K562 (cell line): ENCODE data around the gene RYR3. TPM values are rescaled to one million over a fixed set of nuclear protein-coding genes. Genes with fewer than 3 reads are reported as not detected.

Source experiments
- ATAC-seq: fragments of 200-7000 bp; cut with Tn5 transposase; 3 replicates; pipeline ENCODE4 v1.9.1; 2020; ENCODE audit warnings: moderate library complexity
- BruUV-seq: library from RNA; stranded (reverse); fragments of 400-500 nt; replicated peaks from 2 replicates; lab custom pipeline; 2021; lab: Mats Ljungman, UMichigan
- CTCF ChIA-PET: fragments of 300-600 bp; formaldehyde crosslinking; extraction: SDS; loops from one replicate; lab custom pipeline; 2021; ENCODE audit warnings: low intra/inter-chr PET ratio; lab: Yijun Ruan, JAX
- POLR2A ChIA-PET: fragments of 300-600, 350-650 bp; sonication (Branson Sonifier 250); formaldehyde crosslinking; extraction: SDS; loops from one replicate; lab custom pipeline; 2021; ENCODE audit warnings: antibody characterized with exemption, inconsistent platforms; lab: Yijun Ruan, JAX
- DNase-seq, 4 experiments: peaks; one replicate each; pipeline versions ENCODE4 v3.0.0 to v3.0.0-alpha.2; 2011 to 2018; ENCODE audit warnings: low spot score in 3 of 4, mixed read lengths in 3 of 4; ENCODE audit errors: extremely low read depth in 1 of 4
- FAIRE-seq: peaks from 2 replicates; lab custom pipeline; 2011; peaks lifted over from hg19 to GRCh38; lab: Jason Lieb, UNC
- H2AFZ ChIP-seq: 2 replicates; pipeline ENCODE4 v1.6.0; 2011; ENCODE audit warnings: low read depth, low read length, control low read depth, inconsistent platforms
- H3K27ac ChIP-seq: fragments of 200-600 bp; 3 replicates; pipeline ENCODE4 v1.8.0; 2011; ENCODE audit warnings: low read depth, mild to moderate bottlenecking, control low read depth, inconsistent platforms, low read length, moderate library complexity, mixed read lengths; ENCODE audit errors: extremely low read depth
- H3K27me3 ChIP-seq, 2 experiments: fragments of 300-600 bp in 1 of 2; 2 replicates in 1 of 2; 3 replicates in 1 of 2; pipeline versions ENCODE4 v1.6.0 to v1.8.0; 2011; ENCODE audit warnings: inconsistent platforms in 2 of 2, low read length in 2 of 2, mild to moderate bottlenecking in 1 of 2, mixed read lengths in 1 of 2, moderate library complexity in 1 of 2; ENCODE audit not compliant: control insufficient read depth in 2 of 2, insufficient read depth in 2 of 2
- H3K36me3 ChIP-seq: fragments of 300-600 bp; 3 replicates; pipeline ENCODE4 v1.8.0; 2011; ENCODE audit warnings: mild to moderate bottlenecking, low read length, inconsistent platforms; ENCODE audit not compliant: control insufficient read depth, insufficient read depth
- H3K4me1 ChIP-seq, 2 experiments: fragments of 200-600 bp in 1 of 2; replicated peaks in 1 of 2; 2 replicates in 1 of 2; 3 replicates in 1 of 2; pipeline versions ENCODE4 v1.5.1 to v1.8.0; 2011; ENCODE audit warnings: inconsistent platforms in 2 of 2, low read length in 2 of 2, mild to moderate bottlenecking in 1 of 2, mixed read lengths in 1 of 2, moderate library complexity in 1 of 2; ENCODE audit not compliant: control insufficient read depth in 2 of 2, insufficient read depth in 2 of 2
- H3K4me2 ChIP-seq: 2 replicates; pipeline ENCODE4 v1.6.1; 2011; ENCODE audit warnings: low read length, control low read depth, inconsistent platforms, mixed read lengths; ENCODE audit not compliant: insufficient read depth
- H3K4me3 ChIP-seq: fragments of 200-600 bp; sonication (generic), shearing (Covaris generic); 2 replicates; pipeline ENCODE4 v1.5.1; 2016; ENCODE audit warnings: control low read depth, inconsistent platforms
- H3K79me2 ChIP-seq: fragments of 200-600 bp; 3 replicates; pipeline ENCODE4 v1.8.0; 2011; ENCODE audit warnings: low read length, inconsistent platforms; ENCODE audit not compliant: control insufficient read depth, insufficient read depth
- H3K9ac ChIP-seq, 2 experiments: 2 replicates each; pipeline versions ENCODE4 v1.6.0 to v1.6.1; 2011; ENCODE audit warnings: low read depth in 2 of 2, low read length in 2 of 2, control low read depth in 1 of 2, inconsistent platforms in 1 of 2, mild to moderate bottlenecking in 1 of 2, mixed read lengths in 1 of 2; ENCODE audit not compliant: insufficient read depth in 1 of 2
- H3K9me1 ChIP-seq: one replicate; pipeline ENCODE4 v1.6.0; 2011; ENCODE audit warnings: inconsistent platforms, mild to moderate bottlenecking, low read length, moderate library complexity; ENCODE audit not compliant: control insufficient read depth, insufficient read depth
- H3K9me3 ChIP-seq: replicated peaks from 2 replicates; pipeline ENCODE4 v1.5.1; 2011; ENCODE audit warnings: low read depth, low read length, inconsistent platforms; ENCODE audit not compliant: control insufficient read depth, insufficient read depth
- H4K20me1 ChIP-seq: replicated peaks from 2 replicates; pipeline ENCODE4 v1.6.1; 2011; ENCODE audit warnings: low read length, inconsistent platforms, mixed read lengths; ENCODE audit not compliant: control insufficient read depth, insufficient read depth
- CGGBP1 ChIP-seq: fragments of 250-450 bp; sonication (Bioruptor Pico); IDR thresholded peaks from 2 replicates; pipeline ENCODE4 v1.9.0; 2021; ENCODE audit warnings: mild to moderate bottlenecking
- CREB5 ChIP-seq: fragments of 250-450 bp; sonication (Bioruptor Pico); IDR thresholded peaks from 2 replicates; pipeline ENCODE4 v1.5.0; 2020; ENCODE audit warnings: mild to moderate bottlenecking
- KAT8 ChIP-seq: fragments of 450-650 bp; IDR thresholded peaks from 2 replicates; pipeline ENCODE4 v1.6.1; 2016; ENCODE audit warnings: low read depth, mild to moderate bottlenecking
- LCOR ChIP-seq: sonication (generic); formaldehyde crosslinking; IDR thresholded peaks from 2 replicates; pipeline ENCODE4 v1.8.0; 2022; ENCODE audit warnings: mild to moderate bottlenecking, missing genetic modification reagents
- MECOM ChIP-seq: fragments of 250-450 bp; sonication (Bioruptor Pico); IDR thresholded peaks from 2 replicates; pipeline ENCODE4 v1.8.0; 2022; ENCODE audit warnings: inconsistent platforms
- MXD1 ChIP-seq: fragments of 250-450 bp; sonication (Bioruptor Pico); IDR thresholded peaks from 2 replicates; pipeline ENCODE4 v1.8.0; 2021; ENCODE audit warnings: borderline replicate concordance, mild to moderate bottlenecking, moderate library complexity; ENCODE audit not compliant: poor library complexity, severe bottlenecking
- PTRF ChIP-seq: fragments of 450-650 bp; IDR thresholded peaks from 2 replicates; pipeline ENCODE4 v1.6.1; 2016; ENCODE audit warnings: mild to moderate bottlenecking, missing genetic modification characterization, missing compliant biosample characterization
- ZFX ChIP-seq: sonication (generic); formaldehyde crosslinking; IDR thresholded peaks from 2 replicates; pipeline ENCODE4 v1.8.0; 2022; ENCODE audit warnings: mild to moderate bottlenecking, missing genetic modification reagents, moderate library complexity
- WGBS: fragments of 100-300 bp; shearing (Covaris generic); methylation state at CpG from one replicate; pipeline ENCODE4 v1.1.6; 2016; ENCODE audit warnings: low coverage, mixed read lengths; ENCODE audit not compliant: insufficient coverage; ENCODE audit errors: missing lambda C conversion rate; 5-methylcytosine and 5-hydroxymethylcytosine counted together
- in situ Hi-C: fragments of 300-500 bp; cut with MboI; formaldehyde crosslinking; loops from 4 replicates; pipeline ENCODE4 v1.15.0; 2018; ENCODE audit warnings: inconsistent platforms, mixed read lengths
- intact Hi-C: fragments of 100-400 bp; cut with micrococcal nuclease; formaldehyde crosslinking; loops from 2 replicates; pipeline ENCODE4 v1.14.2; 2022
- polyA plus RNA-seq, 8 experiments: library from polyadenylated mRNA; depleted of rRNA in 4 of 8; stranded (reverse) in 5 of 8; unstranded in 3 of 8; fragments of >200 nt; fragmentation: Nextera tagmentation in 2 of 8; fragmentation: Illumina TruSeq in 1 of 8; extraction: Ambion mirVana in 2 of 8; extraction: Trizol in 1 of 8; gene quantifications; 2 replicates each; pipeline versions ENCODE4 v1.2.1 to v1.2.3, GENCODE V29; 2011 to 2014; ENCODE audit warnings: inconsistent platforms in 1 of 8, missing spikeins in 1 of 8
- total RNA-seq, 7 experiments: library from RNA; depleted of rRNA in 6 of 7; stranded (reverse); fragments of >200 nt in 6 of 7; fragmentation: Illumina TruSeq in 2 of 7; extraction: Trizol in 2 of 7; gene quantifications; 2 replicates each; pipeline versions ENCODE4 v1.2.1 to v1.2.3, GENCODE V29; 2011 to 2021; ENCODE audit warnings: low replicate concordance in 1 of 7
- TF ChIP-seq, protein P1 (sequence below): fragments of 450-650 bp; formaldehyde crosslinking; IDR thresholded peaks from 2 replicates; pipeline ENCODE4 v1.4.0; 2020; ENCODE audit warnings: mild to moderate bottlenecking, moderate library complexity

The RYR3 gene
- total and polyA plus RNA-seq, 9 of the 15 experiments (the other 6 are each of a cell fraction or from before 2014, with no cell fraction given) = 0.04 TPM; not detected in 8

- H3K4me1 ChIP-seq = no peaks in the 10 kb centered on the region
- no peaks in the 10 kb centered on the region for H3K9me3 ChIP-seq
- H3K4me2 ChIP-seq = no peak overlapping the region
- H3K27ac ChIP-seq = no peak overlapping the region
- no peaks in the 10 kb centered on the region for H4K20me1 ChIP-seq
- no peak overlapping the region for H3K9ac ChIP-seq
- 0% methylated on average over 2 of the region's 2 CpGs for WGBS
- TF ChIP-seq MECOM (CRISPR knock-in tag) = no peak
- no peak for TF ChIP-seq CREB5 (CRISPR knock-in tag)
- no peak overlapping the region for H2AFZ ChIP-seq
- in situ Hi-C loops (no loop called here), intact Hi-C loops (no loop called here)
- BruUV-seq = no TSS peak
- ATAC-seq = no peak
- no peaks in the 10 kb centered on the region for H3K36me3 ChIP-seq
- H3K9me1 ChIP-seq = no peaks in the 10 kb centered on the region
- no peaks in the 10 kb centered on the region for H3K79me2 ChIP-seq
- no peaks in the 10 kb centered on the region for H3K27me3 ChIP-seq
- FAIRE-seq = no peak
- CTCF ChIA-PET = no interaction called here
- no peak for DNase-seq
- no peak overlapping the region for H3K4me3 ChIP-seq
- POLR2A ChIA-PET = interaction anchor here (0.6 kb wide), 1 partner anchor 11 kb away, joined by 3 read pairs; no protein-coding TSS in a partner anchor
Observed at GRCh38 chr15:33326908-33327307, 16.1 kb downstream of the RYR3 start.

DNA sequence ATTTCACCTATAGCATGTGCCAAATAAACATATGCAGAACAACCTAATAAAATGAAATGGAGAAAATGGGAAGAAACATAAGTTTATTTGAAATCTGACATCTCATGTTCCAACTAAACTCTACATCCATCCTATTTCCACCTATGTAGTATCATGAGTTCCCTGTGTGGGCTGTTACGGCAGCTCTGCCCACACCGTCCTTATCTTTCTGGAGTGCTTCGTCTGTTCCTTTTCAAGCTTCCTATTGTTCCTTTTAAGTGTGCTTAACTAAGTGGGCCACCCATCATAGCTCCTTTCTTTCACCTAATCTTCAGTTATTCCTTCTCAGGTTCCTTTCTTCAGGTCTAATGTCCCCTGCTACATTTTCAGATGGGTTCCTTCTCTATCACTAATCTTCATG, 17.3 kb downstream of the RYR3 start:
- no peaks in the 10 kb centered on the region for H3K79me2 ChIP-seq
- no peak overlapping the region for H3K9ac ChIP-seq
- DNase-seq = no peak
- H3K9me1 ChIP-seq = no peaks in the 10 kb centered on the region
- no peaks in the 10 kb centered on the region for H3K36me3 ChIP-seq
- no peak for FAIRE-seq
- 0% methylated on average over 3 of the region's 3 CpGs for WGBS
- H3K4me1 ChIP-seq = no peaks in the 10 kb centered on the region
- TF ChIP-seq CGGBP1 = no peak
- TF ChIP-seq ZFX = no peak
- no peak for TF ChIP-seq KAT8
- no peak for TF ChIP-seq MXD1 (CRISPR knock-in tag)
- TF ChIP-seq, protein P1, sequence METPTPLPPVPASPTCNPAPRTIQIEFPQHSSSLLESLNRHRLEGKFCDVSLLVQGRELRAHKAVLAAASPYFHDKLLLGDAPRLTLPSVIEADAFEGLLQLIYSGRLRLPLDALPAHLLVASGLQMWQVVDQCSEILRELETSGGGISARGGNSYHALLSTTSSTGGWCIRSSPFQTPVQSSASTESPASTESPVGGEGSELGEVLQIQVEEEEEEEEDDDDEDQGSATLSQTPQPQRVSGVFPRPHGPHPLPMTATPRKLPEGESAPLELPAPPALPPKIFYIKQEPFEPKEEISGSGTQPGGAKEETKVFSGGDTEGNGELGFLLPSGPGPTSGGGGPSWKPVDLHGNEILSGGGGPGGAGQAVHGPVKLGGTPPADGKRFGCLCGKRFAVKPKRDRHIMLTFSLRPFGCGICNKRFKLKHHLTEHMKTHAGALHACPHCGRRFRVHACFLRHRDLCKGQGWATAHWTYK = no peak
- no peak for TF ChIP-seq LCOR (CRISPR knock-in tag)
- no peak for TF ChIP-seq PTRF (tag)
- ATAC-seq = no peak
- in situ Hi-C loops = no loop called here
- no TSS peak for BruUV-seq
- H3K9me3 ChIP-seq = no peaks in the 10 kb centered on the region
- H2AFZ ChIP-seq = no peak overlapping the region
- H3K4me2 ChIP-seq = no peak overlapping the region
- no peaks in the 10 kb centered on the region for H3K27me3 ChIP-seq
- intact Hi-C loops = no loop called here
- CTCF ChIA-PET = no interaction called here
- no peak overlapping the region for H3K4me3 ChIP-seq
- H3K27ac ChIP-seq = no peak overlapping the region
- H4K20me1 ChIP-seq = no peaks in the 10 kb centered on the region
- POLR2A ChIA-PET = interaction anchor here (0.7 kb wide), 1 partner anchor 10 kb away, joined by 3 read pairs; no protein-coding TSS in a partner anchor
